GM10248 (cell line): ENCODE data around the gene KRT28.

ENCODE experiments used
- CTCF ChIA-PET: fragments of 300-600 bp; sonication (Branson Sonifier 250); formaldehyde crosslinking; extraction: SDS; loops from one replicate; lab custom pipeline; 2021; ENCODE audit warnings: antibody characterized with exemption; lab: Yijun Ruan, JAX
- POLR2A ChIA-PET: fragments of 350-650 bp; sonication (Branson Sonifier 250); formaldehyde crosslinking; extraction: SDS; loops from one replicate; lab custom pipeline; 2020; ENCODE audit warnings: antibody characterized with exemption; lab: Yijun Ruan, JAX
- DNase-seq: peaks from one replicate; pipeline ENCODE4 v3.0.0; 2012; ENCODE audit errors: extremely low spot score
- CTCF ChIP-seq: IDR thresholded peaks from 2 replicates; pipeline ENCODE4 v1.5.1; 2012; ENCODE audit warnings: mild to moderate bottlenecking, low read depth; ENCODE audit errors: extremely low read depth, missing control alignments, control extremely low read depth

KRT28 gene

DNA sequence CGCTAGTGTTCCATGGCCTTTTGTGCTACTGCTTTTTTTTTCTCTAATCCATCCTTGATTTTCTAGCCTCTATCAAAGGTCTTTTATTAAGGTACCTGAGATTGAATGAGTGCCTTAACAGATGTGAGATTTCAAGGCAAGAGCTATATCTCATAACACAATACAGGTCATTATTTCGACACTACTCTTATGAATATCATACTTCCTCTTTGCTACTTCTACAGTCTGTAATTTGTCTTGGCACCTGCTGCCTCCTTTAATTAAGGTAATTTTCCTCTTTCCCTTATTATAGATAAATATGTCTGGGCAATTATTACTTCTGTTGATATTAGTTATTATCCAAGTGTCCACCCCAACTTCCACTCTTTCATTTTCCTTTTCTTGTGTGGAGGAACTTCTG, 5.3 kb downstream of the KRT28 start:
- DNase-seq, result no peak
- CTCF ChIA-PET, result interaction anchor here (1.4 kb wide), 1 partner anchor 9 kb away, joined by 7 read pairs; no protein-coding TSS in a partner anchor
- no peak for TF ChIP-seq CTCF
- POLR2A ChIA-PET, result no interaction called here

- no peak for DNase-seq
- CTCF ChIA-PET, result interaction anchor here (1.3 to 1.4 kb wide), 2 partner anchors 10 to 755 kb away, joined by 3 to 7 read pairs; no protein-coding TSS in a partner anchor
- POLR2A ChIA-PET, result no interaction called here
- TF ChIP-seq CTCF, result no peak
These were observed 5.9 kb downstream of the KRT28 start for GRCh38 chr17:40793832-40794231.

DNA sequence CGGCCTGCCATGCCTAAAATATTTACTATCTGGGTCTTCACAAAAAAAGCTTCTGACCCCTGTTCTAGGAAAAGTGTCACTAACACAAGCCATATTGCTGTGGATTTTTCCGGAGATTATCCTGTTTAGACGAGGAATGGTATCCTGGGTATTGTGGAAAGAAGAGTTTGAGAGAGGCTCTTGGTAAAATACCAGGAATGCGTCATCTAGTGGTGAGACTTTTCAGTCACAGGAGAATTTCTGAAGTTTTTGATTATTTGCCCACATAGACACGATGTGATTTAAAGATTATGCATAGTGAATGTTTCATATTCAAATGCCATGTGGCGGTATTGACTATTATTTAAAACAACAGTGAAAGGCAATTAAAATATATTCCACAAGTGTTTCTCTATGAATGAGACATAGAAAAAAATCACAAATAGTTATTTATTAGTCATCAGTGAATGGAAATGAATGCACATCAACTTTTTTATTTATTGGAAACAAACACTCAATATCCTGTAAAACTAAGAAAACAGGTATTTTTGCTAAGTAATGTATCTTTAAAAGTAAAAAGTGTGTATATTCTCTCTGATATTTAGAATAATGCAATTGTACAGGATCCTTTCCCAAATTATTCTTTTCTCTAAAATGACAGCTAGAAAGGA, 7.8 kb downstream of the KRT28 start:
- POLR2A ChIA-PET, result no interaction called here

DNA sequence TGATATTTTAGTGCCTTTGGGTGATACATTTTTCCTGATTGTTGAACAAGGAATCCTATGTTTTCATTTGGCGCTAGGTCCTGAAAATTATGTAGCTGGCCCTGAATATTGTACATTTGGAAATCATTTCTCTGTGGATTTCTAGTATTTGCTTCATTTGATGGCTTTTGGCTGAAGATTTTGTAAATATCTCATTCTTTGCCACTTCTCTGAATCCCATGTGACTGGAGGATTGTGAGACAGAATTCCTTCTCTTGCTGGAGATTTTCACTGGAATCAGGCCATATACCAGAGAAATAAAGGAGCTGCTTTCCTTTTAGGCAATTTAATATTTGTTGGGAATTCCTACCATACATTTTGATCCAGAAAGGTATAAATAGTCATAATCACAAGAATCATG, 8.6 kb downstream of the KRT28 start:
- POLR2A ChIA-PET, result no interaction called here

More for the DNA sequence above, 7.8 kb downstream of the KRT28 start:
- CTCF ChIA-PET, result interaction anchor here (1.0 to 2.9 kb wide), 5 partner anchors 10 to 871 kb away, joined by 3 to 11 read pairs (median 5); partner anchors contain the start of genes IGFBP4 and KRT27
- TF ChIP-seq CTCF, result peak; percentile 41
- no peak for DNase-seq

DNA sequence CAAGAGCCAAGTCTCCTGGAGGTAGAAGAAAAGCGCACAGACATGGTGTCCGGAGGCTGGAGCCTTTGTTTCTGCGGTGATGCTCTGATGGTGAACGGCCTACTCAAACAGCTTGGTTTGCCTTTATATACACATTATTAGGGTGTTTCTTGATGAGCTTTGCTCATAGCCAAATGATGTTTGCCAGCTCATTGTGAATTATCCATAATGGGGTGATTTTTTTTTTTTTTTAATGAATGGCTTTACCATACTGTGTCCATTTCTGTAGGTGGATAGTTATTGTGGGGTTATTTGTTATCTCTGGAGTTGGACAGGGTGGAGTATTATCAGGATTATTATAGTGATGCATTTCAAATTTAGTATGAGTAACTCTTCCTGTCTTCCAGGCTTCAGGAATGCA, 17.3 kb downstream of the KRT28 start, which contains the start of gene KRT27:
Gene KRT27, minus strand, starts transcription at position 101 of the 400 bp plus-strand sequence. Its CDS starts 57 bp downstream, at position 44.
- no peak for TF ChIP-seq CTCF
- POLR2A ChIA-PET, result no interaction called here
- CTCF ChIA-PET, result interaction anchor here (2.0 kb wide), 1 partner anchor 9 kb away, joined by 8 read pairs; no protein-coding TSS in a partner anchor
- no peak for DNase-seq

More for the DNA sequence above, 8.6 kb downstream of the KRT28 start:
- DNase-seq, result no peak
- TF ChIP-seq CTCF, result no peak
- CTCF ChIA-PET, result interaction anchor here (0.7 to 2.9 kb wide), 5 partner anchors 10 to 230 kb away, joined by 3 to 11 read pairs (median 5); partner anchors contain the start of gene KRT27

DNA sequence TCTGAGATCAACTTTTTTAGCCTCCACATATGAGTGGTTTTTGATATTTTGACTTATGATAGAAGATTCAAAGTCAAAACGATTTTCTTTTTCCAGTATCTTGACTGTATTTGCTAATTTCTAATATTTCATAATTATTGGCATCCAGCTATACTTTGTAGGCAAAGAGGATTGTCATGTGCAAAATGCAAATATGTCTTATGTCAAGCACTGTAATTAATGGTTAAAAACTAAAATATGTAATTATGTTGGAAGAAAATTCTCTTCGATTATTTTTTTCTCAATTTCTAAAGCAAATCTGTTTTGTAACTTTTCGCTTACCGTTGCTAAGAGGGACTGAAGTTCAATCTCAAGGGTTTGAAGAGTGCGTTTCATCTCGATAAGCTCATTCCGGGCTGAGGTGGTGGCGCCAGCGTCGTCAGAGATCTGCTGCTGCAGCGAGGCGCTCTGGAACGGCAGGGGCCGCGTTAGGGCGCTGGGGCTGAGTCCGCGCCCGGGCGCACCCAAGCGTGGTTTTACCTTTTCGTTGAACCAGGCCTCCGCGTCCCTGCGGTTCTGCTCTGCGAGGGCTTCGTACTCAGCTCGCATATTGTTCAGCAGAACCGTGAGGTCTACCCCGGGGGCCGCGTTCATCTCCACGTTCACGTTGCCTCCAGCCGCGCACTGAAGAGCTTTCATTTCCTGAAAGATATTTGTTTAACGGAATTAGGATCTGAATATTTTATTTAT, 20.4 kb downstream of the KRT28 start:
- CTCF ChIA-PET, result no interaction called here
- TF ChIP-seq CTCF, result no peak
- DNase-seq, result no peak
- POLR2A ChIA-PET, result no interaction called here
